Measurements from ENCODE around the gene TMEM45B.

Gene TMEM45B

DNA sequence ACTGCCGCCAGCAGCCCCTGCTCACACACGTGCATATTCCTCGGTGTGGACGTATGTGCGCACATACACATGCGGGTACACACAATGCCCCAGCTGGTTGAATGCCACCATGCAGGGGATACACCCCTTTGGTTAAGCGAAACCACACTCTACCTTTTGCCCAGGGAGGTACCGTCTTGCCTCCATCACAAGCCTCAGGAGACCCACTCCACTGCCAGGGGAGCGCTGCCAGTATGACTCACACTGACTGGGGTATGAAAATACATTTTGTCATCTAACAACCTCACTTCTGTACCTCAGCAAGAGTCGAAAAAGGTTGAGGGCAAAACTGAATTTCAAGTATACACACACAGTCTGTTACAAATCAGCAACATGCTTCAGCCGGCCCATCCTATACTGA is 39.4 kb downstream of the TMEM45B start:
- no peaks in the 10 kb centered on the region for H3K79me2 ChIP-seq (ENCODE audit: low read length)

GRCh38 chr11:129856036-129856435 is 40.4 kb downstream of the TMEM45B start:
- Histone ChIP-seq H3K9me3 (ENCODE audit: insufficient read depth, low read length) (no peaks in the 10 kb centered on the region), H3K27ac (ENCODE audit: low read length) (no peak overlapping the region), H3K36me3 (replicated peaks; ENCODE audit: low read depth, low read length) (peaks cover 9% of the 10 kb centered on the region), H3K9ac (ENCODE audit: low read length) (no peak overlapping the region), H4K20me1 (ENCODE audit: insufficient read depth, low read length) (no peaks in the 10 kb centered on the region), H3K27me3 (ENCODE audit: low read depth, low read length) (no peaks in the 10 kb centered on the region), H3K4me3 (ENCODE audit: low read length) (no peak overlapping the region), H3K4me1 (ENCODE audit: low read length) (no peaks in the 10 kb centered on the region), H2AFZ (ENCODE audit: low read depth, low read length) (no peak overlapping the region), H3K4me2 (ENCODE audit: low read length) (no peak overlapping the region), H3K79me2 (ENCODE audit: low read length) (no peaks in the 10 kb centered on the region)
- TF ChIP-seq EZH2phosphoT487 (IDR thresholded peaks at IDR 0.05; ENCODE audit: low read depth) (no peak), CTCF (IDR thresholded peaks at IDR 0.05; ENCODE audit: low read depth, low read length) (no peak)

More for the DNA sequence above, 39.4 kb downstream of the TMEM45B start:
- H3K4me2 ChIP-seq (ENCODE audit: low read length) = no peak overlapping the region
- peaks cover 3% of the 10 kb centered on the region for H3K36me3 ChIP-seq (replicated peaks; ENCODE audit: low read depth, low read length)
- no peaks in the 10 kb centered on the region for H4K20me1 ChIP-seq (ENCODE audit: insufficient read depth, low read length)
- H3K27me3 ChIP-seq (ENCODE audit: low read depth, low read length) = no peaks in the 10 kb centered on the region
- H3K4me1 ChIP-seq (ENCODE audit: low read length) = no peaks in the 10 kb centered on the region
- H3K4me3 ChIP-seq (ENCODE audit: low read length) = no peak overlapping the region
- H2AFZ ChIP-seq (ENCODE audit: low read depth, low read length) = no peak overlapping the region
- no peak overlapping the region for H3K27ac ChIP-seq (ENCODE audit: low read length)
- H3K9me3 ChIP-seq (ENCODE audit: insufficient read depth, low read length) = no peaks in the 10 kb centered on the region
- no peak overlapping the region for H3K9ac ChIP-seq (ENCODE audit: low read length)
- TF ChIP-seq CTCF (IDR thresholded peaks at IDR 0.05; ENCODE audit: low read depth, low read length) (no peak), EZH2phosphoT487 (IDR thresholded peaks at IDR 0.05; ENCODE audit: low read depth) (no peak)

GRCh38 chr11:129861702-129862522 is 46.3 kb downstream of the TMEM45B start:
- Histone ChIP-seq H3K36me3 (replicated peaks; ENCODE audit: low read depth, low read length) (peaks cover 48% of the 10 kb centered on the region), H3K4me1 (ENCODE audit: low read length) (peaks cover under 1% of the 10 kb centered on the region), H3K27ac (ENCODE audit: low read length) (no peak overlapping the region), H3K9me3 (ENCODE audit: insufficient read depth, low read length) (no peaks in the 10 kb centered on the region), H4K20me1 (ENCODE audit: insufficient read depth, low read length) (0 out of 2 replicates have a peak, but pooled peaks cover 3% of the 10 kb centered on the region), H3K4me2 (ENCODE audit: low read length) (no peak overlapping the region), H3K79me2 (ENCODE audit: low read length) (no peaks in the 10 kb centered on the region), H3K27me3 (ENCODE audit: low read depth, low read length) (no peaks in the 10 kb centered on the region), H3K9ac (ENCODE audit: low read length) (no peak overlapping the region), H3K4me3 (ENCODE audit: low read length) (no peak overlapping the region), H2AFZ (ENCODE audit: low read depth, low read length) (no peak overlapping the region)
- no peak for TF ChIP-seq CTCF (IDR thresholded peaks at IDR 0.05; ENCODE audit: low read depth, low read length)
- no peak for TF ChIP-seq EZH2phosphoT487 (IDR thresholded peaks at IDR 0.05; ENCODE audit: low read depth)

- no peak overlapping the region for H3K27ac ChIP-seq (ENCODE audit: low read length)
- peaks cover 9% of the 10 kb centered on the region for H3K4me1 ChIP-seq (ENCODE audit: low read length)
- no peaks in the 10 kb centered on the region for H3K9me3 ChIP-seq (ENCODE audit: insufficient read depth, low read length)
- no peaks in the 10 kb centered on the region for H3K79me2 ChIP-seq (ENCODE audit: low read length)
- H3K27me3 ChIP-seq (ENCODE audit: low read depth, low read length) = no peaks in the 10 kb centered on the region
- H3K4me3 ChIP-seq (ENCODE audit: low read length) = no peak overlapping the region
- TF ChIP-seq EZH2phosphoT487 (IDR thresholded peaks at IDR 0.05; ENCODE audit: low read depth) (no peak), CTCF (IDR thresholded peaks at IDR 0.05; ENCODE audit: low read depth, low read length) (no peak)
- H4K20me1 ChIP-seq (ENCODE audit: insufficient read depth, low read length) = 0 out of 2 replicates have a peak, but pooled peaks cover 4% of the 10 kb centered on the region
- H3K9ac ChIP-seq (ENCODE audit: low read length) = no peak overlapping the region
- no peak overlapping the region for H3K4me2 ChIP-seq (ENCODE audit: low read length)
- H3K36me3 ChIP-seq (replicated peaks; ENCODE audit: low read depth, low read length) = peaks cover 63% of the 10 kb centered on the region
- no peak overlapping the region for H2AFZ ChIP-seq (ENCODE audit: low read depth, low read length)
Observed at GRCh38 chr11:129864811-129865210, 49.2 kb downstream of the TMEM45B start.

Measured in OCI-LY3 (cell line).